ENCODE data around the gene ANKRD13A. TPM values are rescaled to one million over a fixed set of nuclear protein-coding genes. Genes with fewer than 3 reads are reported as not detected.
A peak's percentile ranks its signal among the peaks of the same experiment; 100 is the strongest.

ANKRD13A gene
- total RNA-seq, 1 donor from 2014 or later, result 37.6 TPM

- no peak overlapping the region for H3K4me3 Mint-ChIP-seq (ENCODE audit: unreplicated experiment)
- H3K27ac Mint-ChIP-seq (ENCODE audit: unreplicated experiment), result peak overlapping the region; percentile 96
- TF ChIP-seq CTCF (IDR thresholded peaks at IDR 0.05), result no peak
- H3K36me3 Mint-ChIP-seq (ENCODE audit: low read depth), result peaks cover 18% of the 10 kb centered on the region
- DNase-seq (ENCODE audit: low spot score), result no peak
- H3K4me1 Mint-ChIP-seq (ENCODE audit: low read depth), result peaks cover 55% of the 10 kb centered on the region
- no peaks in the 10 kb centered on the region for H3K27me3 Mint-ChIP-seq (ENCODE audit: low read depth)
- no peaks in the 10 kb centered on the region for H3K9me3 Mint-ChIP-seq (ENCODE audit: low read depth)
These were observed 46.4 kb upstream of the ANKRD13A start for GRCh38 chr12:109952873-109953272.

- Mint-ChIP-seq H3K36me3 (ENCODE audit: low read depth) (peaks cover 18% of the 10 kb centered on the region), H3K4me1 (ENCODE audit: low read depth) (peaks cover 48% of the 10 kb centered on the region), H3K27ac (ENCODE audit: unreplicated experiment) (no peak overlapping the region), H3K9me3 (ENCODE audit: low read depth) (no peaks in the 10 kb centered on the region), H3K27me3 (ENCODE audit: low read depth) (no peaks in the 10 kb centered on the region), H3K4me3 (ENCODE audit: unreplicated experiment) (no peak overlapping the region)
- TF ChIP-seq CTCF (IDR thresholded peaks at IDR 0.05), result no peak
- DNase-seq (ENCODE audit: low spot score), result no peak
These were observed 45.6 kb upstream of the ANKRD13A start for GRCh38 chr12:109953656-109954055.

GRCh38 chr12:109958374-109958773 is 40.9 kb upstream of the ANKRD13A start:
- H3K4me3 Mint-ChIP-seq (ENCODE audit: unreplicated experiment), result no peak overlapping the region
- peaks cover 15% of the 10 kb centered on the region for H3K36me3 Mint-ChIP-seq (ENCODE audit: low read depth)
- no peak for TF ChIP-seq CTCF (IDR thresholded peaks at IDR 0.05)
- no peak for DNase-seq (ENCODE audit: low spot score)
- H3K4me1 Mint-ChIP-seq (ENCODE audit: low read depth), result peaks cover 2% of the 10 kb centered on the region
- H3K27ac Mint-ChIP-seq (ENCODE audit: unreplicated experiment), result no peak overlapping the region
- H3K9me3 Mint-ChIP-seq (ENCODE audit: low read depth), result no peaks in the 10 kb centered on the region
- no peaks in the 10 kb centered on the region for H3K27me3 Mint-ChIP-seq (ENCODE audit: low read depth)

- Mint-ChIP-seq H3K9me3 (ENCODE audit: low read depth) (no peaks in the 10 kb centered on the region), H3K27ac (ENCODE audit: unreplicated experiment) (no peak overlapping the region), H3K4me3 (ENCODE audit: unreplicated experiment) (no peak overlapping the region), H3K27me3 (ENCODE audit: low read depth) (no peaks in the 10 kb centered on the region), H3K4me1 (ENCODE audit: low read depth) (no peaks in the 10 kb centered on the region), H3K36me3 (ENCODE audit: low read depth) (peaks cover 15% of the 10 kb centered on the region)
- no peak for DNase-seq (ENCODE audit: low spot score)
- no peak for TF ChIP-seq CTCF (IDR thresholded peaks at IDR 0.05)
These were observed 39.7 kb upstream of the ANKRD13A start for GRCh38 chr12:109959411-109960093.

GRCh38 chr12:109961201-109961600 is 38.0 kb upstream of the ANKRD13A start:
- Mint-ChIP-seq H3K27ac (ENCODE audit: unreplicated experiment) (no peak overlapping the region), H3K27me3 (ENCODE audit: low read depth) (no peaks in the 10 kb centered on the region), H3K9me3 (ENCODE audit: low read depth) (no peaks in the 10 kb centered on the region), H3K4me3 (ENCODE audit: unreplicated experiment) (no peak overlapping the region), H3K4me1 (ENCODE audit: low read depth) (no peaks in the 10 kb centered on the region), H3K36me3 (ENCODE audit: low read depth) (peaks cover 22% of the 10 kb centered on the region)
- no peak for DNase-seq (ENCODE audit: low spot score)
- no peak for TF ChIP-seq CTCF (IDR thresholded peaks at IDR 0.05)
